Liver (tissue), 3 donors: Measurements from ENCODE around the gene GATD1.

ENCODE experiments used
- ATF3 ChIP-seq: IDR thresholded peaks from 2 replicates; pipeline ENCODE4 v1.6.1; 2016; ENCODE audit warnings: antibody characterized with exemption
- CTCF ChIP-seq: fragments of 150-350 bp; IDR thresholded peaks from 2 replicates; pipeline ENCODE4 v1.5.1; 2017; ENCODE audit warnings: improper control_type of control experiment, low read depth, low read length; ENCODE audit not compliant: missing input control
- EGR1 ChIP-seq, 2 donors: IDR thresholded peaks; 2 replicates each; pipeline ENCODE4 v1.6.1; 2016 to 2018; ENCODE audit warnings: antibody characterized with exemption in 2 of 2, low read depth in 2 of 2
- FOXA1 ChIP-seq: IDR thresholded peaks from 2 replicates; pipeline ENCODE4 v1.6.1; 2016; ENCODE audit warnings: antibody characterized with exemption
- FOXA2 ChIP-seq: IDR thresholded peaks from 2 replicates; pipeline ENCODE4 v1.6.1; 2016; ENCODE audit warnings: antibody characterized with exemption
- GABPA ChIP-seq, 2 donors: IDR thresholded peaks in 1 of 2; conservative IDR thresholded peaks in 1 of 2; 2 replicates each; pipeline ENCODE4 v1.6.1; 2016; ENCODE audit warnings: antibody characterized with exemption in 2 of 2, mild to moderate bottlenecking in 1 of 2, moderate library complexity in 1 of 2
- HNF4G ChIP-seq: IDR thresholded peaks from 2 replicates; pipeline ENCODE4 v1.6.1; 2016; ENCODE audit warnings: antibody characterized with exemption
- JUND ChIP-seq, 2 donors: IDR thresholded peaks; 2 replicates each; pipeline ENCODE4 v1.6.1; 2016; ENCODE audit warnings: antibody characterized with exemption in 2 of 2
- NR2F2 ChIP-seq: IDR thresholded peaks from 2 replicates; pipeline ENCODE4 v1.6.1; 2016; ENCODE audit warnings: antibody characterized with exemption
- RAD21 ChIP-seq, 2 donors: IDR thresholded peaks; 2 replicates each; pipeline ENCODE4 v1.6.1; 2016; ENCODE audit warnings: antibody characterized with exemption in 2 of 2, mild to moderate bottlenecking in 2 of 2
- REST ChIP-seq: IDR thresholded peaks from 2 replicates; pipeline ENCODE4 v1.6.1; 2016; ENCODE audit warnings: antibody characterized with exemption, mild to moderate bottlenecking
- SP1 ChIP-seq: IDR thresholded peaks from 2 replicates; pipeline ENCODE4 v1.6.1; 2018; ENCODE audit warnings: antibody characterized with exemption, mild to moderate bottlenecking
- TAF1 ChIP-seq: conservative IDR thresholded peaks from 2 replicates; pipeline ENCODE4 v1.6.1; 2016; ENCODE audit warnings: antibody characterized with exemption, mild to moderate bottlenecking
- TF ChIP-seq, protein P1 (sequence below): IDR thresholded peaks from 2 replicates; pipeline ENCODE4 v1.6.1; 2016; ENCODE audit warnings: antibody characterized with exemption
- donor health status: healthy.
- donor health status: healthy.

DNA sequence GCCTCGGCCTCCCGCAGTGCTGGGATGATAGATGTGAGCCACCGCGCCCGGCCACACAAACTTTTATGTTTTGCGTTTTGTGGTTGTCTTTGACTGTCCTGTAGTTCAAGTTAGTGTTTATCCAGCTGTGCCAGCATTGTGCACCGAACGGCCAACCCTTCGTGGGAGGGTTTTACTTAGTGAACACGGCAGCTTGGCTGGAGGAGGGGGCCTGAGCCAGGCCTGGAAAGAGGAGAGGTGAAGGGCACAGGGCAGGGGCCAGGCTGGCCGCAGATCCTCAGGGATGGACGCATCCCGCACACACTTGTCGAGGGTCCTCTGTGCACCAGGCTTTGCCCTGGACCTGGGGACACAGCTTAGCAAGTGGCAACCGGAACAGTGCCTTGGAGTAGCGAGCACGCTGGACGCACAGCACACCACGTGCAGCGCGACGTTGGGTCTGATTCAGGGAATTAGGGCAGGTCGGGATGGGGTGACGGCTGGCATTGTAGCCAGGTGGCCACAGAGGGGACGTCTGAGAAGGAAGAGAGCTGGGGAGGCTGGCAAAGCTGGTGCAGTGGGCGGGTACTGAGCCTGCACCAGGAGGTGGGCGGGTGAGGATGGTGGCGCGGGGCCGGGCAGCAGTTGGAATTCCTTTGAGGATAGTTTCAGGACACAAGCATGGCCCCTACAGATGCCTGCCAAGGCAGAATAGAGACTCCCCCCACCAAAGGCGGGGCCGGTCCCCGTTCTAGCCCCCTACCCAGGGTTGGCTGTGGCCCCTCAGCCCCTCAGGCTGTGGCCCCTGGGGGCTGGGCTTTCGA lies 57.9 kb downstream of the GATD1 start:
- TF ChIP-seq CTCF, result no peak
- TF ChIP-seq, protein P1, sequence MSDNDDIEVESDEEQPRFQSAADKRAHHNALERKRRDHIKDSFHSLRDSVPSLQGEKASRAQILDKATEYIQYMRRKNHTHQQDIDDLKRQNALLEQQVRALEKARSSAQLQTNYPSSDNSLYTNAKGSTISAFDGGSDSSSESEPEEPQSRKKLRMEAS, result no peak
- no peak for TF ChIP-seq REST
- TF ChIP-seq SP1, result no peak
- TF ChIP-seq FOXA1, result no peak
- no peak for TF ChIP-seq ATF3
- no peak for TF ChIP-seq RAD21 (IDR thresholded peaks at IDR 0.05)
- no peak for TF ChIP-seq GABPA (IDR thresholded peaks at IDR 0.05 in 1 of 2, conservative IDR thresholded peaks at IDR 0.05 in 1 of 2)
- TF ChIP-seq JUND (IDR thresholded peaks at IDR 0.05), result no peak
- TF ChIP-seq TAF1, result no peak
- no peak for TF ChIP-seq EGR1 (IDR thresholded peaks at IDR 0.05; ENCODE audit: low read depth in 2 of 2)
- no peak for TF ChIP-seq HNF4G
- TF ChIP-seq NR2F2, result no peak
- TF ChIP-seq FOXA2, result no peak
